Hypothalamus (tissue), 51 donors: Measurements from ENCODE around the gene TBPL2.
"Not testable (repeated sequence)": the region's sequence is repeated elsewhere in the genome, so short reads cannot be mapped to it uniquely, and the experiment has no call there.

Experiments used
- DNase-seq, 51 donors: peaks; one replicate each; lab custom pipeline; 2025; lab: John Stamatoyannopoulos, UW

The TBPL2 gene

DNA sequence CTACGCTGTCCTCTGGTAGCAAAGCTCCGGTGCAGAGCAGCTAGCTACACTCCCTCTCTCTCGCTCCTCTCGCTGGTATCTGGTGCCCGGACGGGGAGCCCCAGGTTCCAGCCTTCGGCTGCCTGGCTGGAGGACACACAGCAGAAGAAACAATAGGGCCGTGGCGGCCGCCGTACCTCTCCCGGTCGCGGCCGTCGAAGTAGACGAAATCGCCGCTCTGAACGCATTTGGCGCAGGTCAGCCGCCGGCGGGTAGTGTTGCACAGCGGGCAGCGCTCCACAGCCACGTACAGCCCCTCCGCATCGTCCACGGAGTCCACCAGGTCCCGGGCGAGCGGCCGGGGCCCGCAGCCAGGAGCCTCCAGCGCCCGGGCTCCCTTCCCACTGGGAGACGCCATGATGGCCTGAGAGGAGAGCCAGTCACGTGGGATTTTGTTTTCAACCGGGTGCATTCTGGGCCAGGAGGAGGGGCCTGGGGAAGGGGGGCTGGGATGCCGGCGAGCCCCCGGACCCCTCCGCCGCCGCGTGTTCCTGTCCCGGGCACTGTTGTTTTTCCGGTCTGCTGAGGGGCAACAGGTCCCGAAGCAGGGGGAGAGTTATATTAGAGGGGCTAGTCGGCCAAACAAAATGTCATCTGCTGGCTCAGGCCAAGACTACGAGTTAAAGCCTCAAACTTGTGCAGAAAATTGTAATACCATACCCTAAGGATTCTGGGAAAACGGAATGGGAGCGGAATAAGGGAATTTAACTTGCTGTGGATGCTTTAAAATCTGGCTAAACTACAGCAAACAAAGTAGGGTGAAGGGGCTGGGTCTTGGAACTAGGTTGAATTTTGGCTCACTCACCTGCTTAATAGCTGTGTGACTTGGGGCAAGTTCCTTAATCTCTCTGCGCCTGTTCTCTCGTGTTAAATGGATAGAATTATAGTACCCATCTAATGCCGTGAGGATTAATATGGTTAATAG is 28.7 kb downstream of the TBPL2 start, which contains the start of gene ATG14:
TSS of gene ATG14 (minus strand) at position 405 of the 964 bp plus-strand sequence. CDS start at position 397, 8 bp downstream.
- peak; percentile 51 to 94 (median 82) for DNase-seq

DNA sequence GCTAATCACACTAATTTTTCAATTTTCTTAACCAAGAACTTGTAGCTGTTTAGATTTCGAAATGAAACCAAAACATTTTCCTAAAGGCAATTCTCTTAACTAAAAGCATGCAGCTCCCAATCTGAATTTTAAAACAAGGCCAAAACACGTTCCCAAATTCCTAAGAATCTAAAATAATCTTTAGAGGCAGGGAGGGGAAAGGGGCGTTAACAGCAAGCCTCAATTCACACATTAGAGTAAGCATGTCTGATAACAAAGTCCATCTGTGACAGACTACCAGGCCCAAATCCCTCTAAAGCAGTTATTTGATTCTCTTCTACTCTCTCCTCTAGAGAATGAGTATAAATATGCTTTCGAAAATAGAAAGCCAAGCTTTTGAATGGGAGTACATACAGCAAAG is 29.5 kb downstream of the TBPL2 start:
- no peak for DNase-seq

DNA sequence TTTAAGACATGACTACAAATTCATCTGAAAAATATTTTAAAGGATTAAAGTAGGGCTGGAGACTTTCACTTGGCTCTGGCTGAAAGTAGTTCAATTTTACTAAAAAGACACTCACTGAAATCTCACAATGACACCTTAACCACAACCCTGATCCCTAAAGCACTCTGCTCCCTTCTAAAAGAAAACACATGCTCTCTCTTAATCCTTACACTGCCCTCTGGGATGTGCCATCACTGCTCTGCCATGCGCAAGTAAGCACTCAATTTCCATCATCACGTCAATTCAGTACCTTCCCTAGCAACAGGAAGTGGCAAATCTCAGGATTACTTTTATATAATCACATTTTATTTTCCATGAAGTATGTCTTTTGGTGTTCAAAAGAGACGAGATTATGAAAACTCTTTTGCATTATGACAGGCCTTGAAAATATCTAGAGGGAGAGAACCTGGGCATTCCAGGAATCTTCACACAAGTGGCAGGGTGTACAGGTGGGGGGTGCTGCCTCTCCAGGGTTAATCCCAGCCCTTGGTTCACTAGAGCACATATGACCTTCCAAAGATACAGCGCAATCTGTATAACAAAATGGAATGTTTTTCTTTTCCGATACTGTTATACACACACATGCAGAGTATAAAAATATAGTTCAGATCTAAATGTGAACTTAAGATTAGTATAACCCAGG is 36.1 kb downstream of the TBPL2 start:
- DNase-seq: no peak

DNA sequence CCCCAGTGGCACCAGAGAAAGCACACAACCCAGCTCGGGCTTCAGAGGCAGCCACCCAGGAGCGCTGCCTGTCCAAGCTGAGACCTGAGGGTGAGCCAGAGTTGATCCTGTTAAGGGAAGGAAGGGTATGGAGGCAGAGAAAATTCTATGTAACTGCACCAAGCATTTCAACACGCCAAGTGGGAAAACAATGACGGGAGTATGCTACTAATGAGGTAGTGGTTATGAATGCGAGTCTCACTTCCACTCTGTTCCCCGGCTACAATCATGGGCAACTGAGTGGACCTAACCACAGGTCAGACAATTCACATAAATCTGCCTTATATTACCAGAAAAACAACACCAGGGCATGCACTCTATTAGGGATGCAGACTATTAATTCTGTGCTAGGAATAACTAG is 38.7 kb downstream of the TBPL2 start:
- DNase-seq: no peak

DNA sequence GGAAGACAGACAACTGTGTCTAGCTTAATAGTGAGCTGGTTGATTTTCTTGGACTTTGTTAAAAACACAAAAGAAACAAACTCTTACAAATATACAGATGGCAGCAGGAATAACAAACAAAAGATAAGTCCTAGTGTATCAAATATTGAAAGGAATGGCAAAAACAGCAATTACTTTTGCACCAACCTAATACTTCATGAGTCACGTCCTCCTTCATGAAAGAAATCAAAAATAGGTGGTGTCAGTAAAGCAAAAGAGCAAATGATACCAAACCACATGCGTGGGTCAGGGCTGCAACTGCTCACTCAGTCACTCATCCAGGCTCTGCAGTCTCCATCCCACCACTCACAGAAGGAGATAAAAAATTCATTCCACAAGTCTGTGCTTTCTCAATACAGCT is 40.6 kb downstream of the TBPL2 start:
- DNase-seq: no peak

DNA sequence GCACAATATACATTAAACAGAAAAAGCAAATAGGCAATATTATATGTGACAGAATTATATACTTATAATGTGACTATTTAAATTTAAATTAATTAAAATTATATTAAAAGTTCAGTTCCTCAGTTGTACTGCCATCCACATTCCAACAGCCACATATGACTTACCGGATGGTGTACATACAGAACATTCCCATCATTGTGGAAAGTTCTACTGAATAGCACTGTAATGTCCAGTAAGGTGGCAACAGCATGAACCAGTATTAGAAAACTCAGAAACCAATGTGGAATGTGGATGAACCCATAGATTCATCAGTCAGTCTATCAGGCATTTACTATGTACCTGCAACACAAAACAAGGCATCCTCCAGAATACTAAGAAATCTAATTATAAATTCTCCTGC is 41.2 kb downstream of the TBPL2 start:
- DNase-seq: no peak

DNA sequence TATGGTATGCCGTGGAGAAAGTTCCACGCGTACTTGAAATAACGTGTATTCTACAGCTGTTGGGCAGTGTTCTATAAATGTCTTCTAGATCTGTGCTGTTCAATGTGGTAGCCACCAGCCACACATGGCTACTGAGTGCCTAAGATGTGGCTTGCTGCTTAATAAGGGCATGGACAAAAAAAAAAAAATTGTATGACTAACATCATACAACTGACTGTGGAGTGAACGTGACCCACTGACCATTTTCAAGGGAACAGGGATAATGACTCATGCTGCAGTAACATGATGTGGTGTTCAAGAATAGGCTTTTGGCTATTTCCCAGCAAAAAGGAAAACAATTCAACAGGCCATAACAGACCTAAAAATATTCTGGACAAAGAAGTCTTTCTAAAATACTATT is 41.7 kb downstream of the TBPL2 start:
- DNase-seq: no peak

DNA sequence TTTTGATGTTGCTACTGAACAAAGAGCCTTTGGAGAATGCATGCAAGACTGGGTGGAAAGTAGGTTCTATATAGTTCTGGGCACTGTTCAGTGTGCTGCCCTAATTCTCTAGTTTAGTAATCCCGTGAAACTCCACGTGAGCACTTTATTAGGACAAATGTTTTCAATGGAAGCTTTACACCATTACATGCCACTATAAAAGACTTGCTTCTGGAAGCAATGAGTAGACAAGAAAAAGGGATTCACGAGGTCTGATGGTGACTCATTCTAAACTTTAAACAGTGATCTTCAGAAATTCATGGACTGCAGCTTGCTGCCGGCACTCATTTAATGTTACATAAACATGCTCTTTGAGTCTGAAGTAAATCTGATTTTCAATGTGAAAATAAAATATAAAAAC is 51.1 kb downstream of the TBPL2 start:
- DNase-seq: no peak

DNA sequence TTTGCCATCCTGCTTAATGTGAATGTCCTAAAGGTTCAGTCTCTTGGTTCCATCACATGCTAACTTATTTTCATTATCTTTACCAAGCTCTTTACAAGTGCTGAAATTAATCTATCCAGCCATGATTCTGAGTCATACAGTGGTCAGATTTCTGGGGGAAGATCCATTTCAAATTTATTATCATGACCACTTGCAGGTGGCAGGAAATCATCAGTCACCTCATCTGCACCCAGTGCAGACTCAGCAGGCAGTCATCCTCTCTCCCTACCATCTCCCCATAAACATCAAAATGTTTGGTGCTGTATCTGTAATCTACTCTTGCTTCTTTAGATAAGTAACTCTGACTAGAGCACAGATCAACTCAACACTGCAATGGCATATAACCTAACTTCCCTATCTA is 52.3 kb downstream of the TBPL2 start:
- no peak for DNase-seq

DNA sequence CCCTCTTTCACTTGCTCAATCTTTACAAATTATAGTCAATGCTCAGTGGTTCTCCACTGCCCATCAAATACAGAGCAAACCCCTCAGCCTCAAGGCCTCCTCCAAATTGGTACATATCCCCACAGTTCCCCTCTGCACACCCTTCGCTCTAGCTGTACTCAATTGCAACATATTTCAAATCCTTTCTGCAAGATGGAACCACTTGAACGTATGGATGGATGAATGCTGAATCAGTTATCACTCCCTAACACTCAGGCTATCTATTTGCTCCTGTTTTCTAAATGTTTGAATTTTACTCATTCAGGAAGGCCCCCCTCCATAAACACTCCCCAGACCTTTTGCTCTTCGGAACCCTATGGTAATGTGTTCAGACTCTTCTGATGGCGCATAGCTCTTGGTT is 53.3 kb downstream of the TBPL2 start:
- no peak for DNase-seq

DNA sequence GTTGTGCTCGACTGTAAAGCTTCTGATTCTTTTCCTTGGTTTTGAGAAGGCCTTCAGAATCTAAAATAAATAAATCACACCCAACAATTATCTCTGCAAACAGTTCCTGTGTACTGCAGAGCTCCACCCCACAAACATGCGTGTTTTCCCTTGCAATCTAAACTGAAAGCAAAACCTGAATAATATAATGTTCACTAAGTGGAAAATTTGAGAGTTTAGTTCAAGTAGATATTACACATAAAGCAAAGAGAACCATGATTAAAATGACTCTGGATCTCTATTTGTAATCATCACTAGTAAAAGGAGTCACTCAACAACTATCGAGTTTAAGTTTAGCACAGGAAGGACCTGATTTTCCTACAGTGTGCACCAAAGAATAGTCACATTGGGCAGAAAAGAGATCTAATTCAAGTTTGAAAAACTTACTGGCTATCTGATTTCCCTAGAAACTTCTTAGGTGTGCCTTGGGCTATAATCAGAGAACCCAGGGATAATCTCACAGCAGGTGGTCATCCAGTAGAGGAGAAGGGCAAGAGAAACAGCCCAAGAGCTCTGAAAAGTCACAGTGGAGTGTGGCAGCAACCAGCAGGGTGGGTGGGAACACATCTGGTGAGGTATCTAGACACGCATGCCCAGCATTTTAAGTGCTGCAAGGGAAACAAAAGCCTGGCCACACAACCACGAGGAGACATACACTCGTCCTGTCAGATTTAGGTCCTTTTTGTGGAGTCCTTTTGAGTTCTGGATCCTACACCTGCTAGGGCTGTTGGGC is 54.2 kb downstream of the TBPL2 start:
- no peak for DNase-seq

DNA sequence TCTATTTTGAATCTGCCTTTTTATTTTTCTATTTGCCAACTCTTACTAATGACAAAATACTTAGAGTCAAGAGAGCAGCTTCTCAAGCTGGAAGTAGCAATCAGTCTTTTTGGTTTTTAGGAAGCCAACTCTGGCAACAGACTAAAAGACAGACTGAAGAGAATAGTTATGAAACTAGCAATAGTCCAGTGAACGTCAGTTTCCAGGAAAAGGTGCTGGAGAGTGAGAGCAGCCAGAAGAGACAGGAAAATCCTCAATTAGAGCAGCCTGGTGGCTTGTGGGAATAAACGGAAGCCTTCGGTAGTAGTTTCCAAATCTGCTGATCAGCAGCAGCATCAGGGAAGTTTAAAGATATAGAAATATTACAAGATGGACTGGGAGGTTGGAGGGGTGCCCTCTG is 55.9 kb downstream of the TBPL2 start:
- DNase-seq: no peak

DNA sequence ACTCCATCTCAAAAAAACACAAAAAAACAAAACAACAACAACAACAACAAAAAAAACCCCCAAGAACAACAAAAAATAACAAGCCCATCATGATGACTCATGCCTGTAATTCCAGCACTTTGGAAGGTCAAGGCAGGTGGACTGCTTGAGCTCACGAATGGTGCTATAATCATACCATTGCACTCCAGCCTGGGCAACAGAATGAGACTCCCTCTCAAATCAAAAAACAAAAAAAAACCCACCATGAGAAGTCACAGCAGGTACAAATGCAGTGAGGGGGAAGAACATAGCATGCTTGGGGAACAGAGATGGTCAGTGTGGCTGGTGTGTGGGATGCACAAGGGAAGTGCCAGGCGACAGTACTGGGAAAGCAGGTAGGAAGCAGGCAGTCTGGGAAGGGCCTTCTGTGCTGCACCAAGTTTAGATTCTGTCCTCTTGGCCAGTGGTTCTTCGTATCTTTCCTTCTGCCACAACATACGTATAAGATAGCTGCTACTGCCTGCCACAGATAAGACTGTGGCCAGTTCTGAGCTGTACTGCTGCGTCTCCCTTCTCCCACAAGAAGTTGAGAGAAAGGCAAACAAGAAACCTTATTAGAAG is 56.8 kb downstream of the TBPL2 start:
- no peak for DNase-seq

DNA sequence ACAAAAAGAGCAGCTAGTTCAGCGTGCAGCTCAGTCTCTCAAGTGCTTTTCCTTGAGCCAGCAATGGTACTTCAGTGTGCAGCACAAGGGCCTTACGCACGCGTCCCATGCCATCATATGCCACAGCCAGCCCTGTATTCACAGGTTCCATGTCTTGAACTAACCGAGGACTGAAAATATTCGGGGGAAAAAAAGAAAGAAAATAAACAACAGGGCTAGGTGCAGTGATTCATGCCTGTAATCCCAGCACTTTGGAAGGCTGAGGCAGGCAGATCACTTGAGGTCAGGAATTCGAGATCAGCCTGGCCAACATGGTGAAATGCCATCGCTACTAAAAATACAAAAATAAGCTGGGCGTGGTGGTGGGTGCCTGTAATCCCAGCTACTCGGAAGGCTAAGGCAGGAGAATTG is 57.4 kb downstream of the TBPL2 start:
- not testable (repeated sequence) for DNase-seq

DNA sequence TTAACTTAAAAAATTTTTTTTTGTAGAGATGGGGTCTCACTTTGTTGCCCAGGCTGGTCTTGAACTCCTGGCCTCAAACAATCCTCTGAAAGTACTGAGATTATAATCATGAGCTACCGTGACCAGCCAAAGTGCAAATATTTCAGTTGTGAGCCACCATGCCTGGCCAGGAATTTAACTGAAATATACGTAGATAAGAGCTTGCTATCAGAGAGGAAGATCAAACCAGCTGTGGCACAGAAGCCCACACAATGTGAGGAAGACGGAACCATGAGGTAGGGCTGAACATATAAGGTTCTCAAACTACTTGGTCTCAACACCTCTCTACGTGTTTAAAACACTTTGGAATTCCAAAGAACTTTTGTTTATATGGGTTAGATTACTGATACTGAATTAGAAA is 57.9 kb downstream of the TBPL2 start:
- DNase-seq: no peak

DNA sequence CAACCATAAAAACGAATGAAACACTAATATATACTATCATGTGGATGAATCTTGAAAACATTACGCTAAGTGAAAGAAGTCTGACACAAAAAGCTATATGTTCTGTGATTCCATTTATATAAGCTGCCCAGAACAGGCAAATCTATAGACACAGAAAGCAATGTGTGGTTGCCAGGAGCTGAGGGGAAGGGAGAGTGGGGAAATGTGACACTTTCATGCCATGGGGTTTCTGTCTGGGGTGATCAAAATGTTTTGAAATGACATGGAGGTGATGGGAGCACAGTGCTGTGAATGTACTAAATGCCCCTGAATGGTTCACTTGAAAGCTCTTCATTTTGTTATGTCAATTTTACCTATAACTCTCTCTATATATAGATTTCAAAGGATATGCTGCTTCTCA is 58.9 kb downstream of the TBPL2 start:
- DNase-seq: no peak

DNA sequence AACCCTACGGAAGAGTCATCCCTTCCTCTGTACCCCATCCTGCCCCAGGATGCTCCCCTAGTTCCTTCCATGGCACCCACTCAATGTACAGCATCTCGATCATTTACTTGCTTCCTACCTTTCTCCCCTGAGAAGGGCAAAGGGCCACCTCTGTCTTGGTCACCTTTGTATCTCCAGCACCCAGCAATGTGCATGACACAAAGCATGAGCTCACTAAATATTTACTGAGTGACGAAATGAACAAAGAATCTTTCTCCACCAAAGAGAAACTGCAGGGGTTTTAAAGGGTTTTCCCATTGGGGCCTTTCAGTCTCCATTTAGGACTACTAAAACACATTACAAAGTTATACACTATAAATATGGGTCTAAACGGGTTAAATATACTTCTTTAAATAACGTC is 59.4 kb downstream of the TBPL2 start:
- DNase-seq: no peak

DNA sequence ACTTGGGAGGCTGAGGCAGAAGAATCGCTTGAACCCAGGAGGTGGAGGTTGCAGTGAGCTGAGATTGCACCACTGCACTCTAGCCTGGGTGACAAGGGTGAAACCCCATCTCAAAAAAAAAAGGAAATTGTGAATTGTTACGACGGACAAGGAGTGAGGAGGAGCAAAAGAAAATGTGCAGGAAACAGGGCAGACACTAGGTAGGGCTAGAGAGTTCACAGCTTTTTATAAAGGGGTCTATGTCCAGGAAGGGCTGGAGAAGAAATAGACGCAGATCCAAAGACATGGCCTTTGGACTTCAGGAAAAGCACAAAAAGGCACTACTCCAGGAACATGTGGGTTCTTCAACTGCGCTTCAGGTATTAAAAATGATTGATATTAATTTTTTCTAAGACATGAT is 63.2 kb downstream of the TBPL2 start:
- no peak for DNase-seq

DNA sequence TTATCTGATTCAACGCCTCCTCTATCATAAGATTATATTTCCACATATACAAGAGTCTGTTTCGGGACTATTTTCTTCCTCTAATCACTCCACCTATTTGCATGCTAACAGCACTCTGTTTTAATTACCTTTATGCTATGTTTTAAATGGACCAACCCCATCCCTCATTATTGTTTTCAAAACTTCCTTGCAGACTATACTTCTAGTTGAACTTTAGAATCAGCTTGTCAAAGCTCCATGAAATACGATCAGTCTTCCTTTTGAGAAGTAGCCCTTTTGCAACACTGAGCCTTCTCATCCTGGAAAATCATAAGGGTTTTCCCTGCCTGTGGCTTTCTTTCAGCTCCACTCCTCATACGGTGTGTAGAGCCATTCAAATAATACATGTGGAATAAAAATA is 65.6 kb downstream of the TBPL2 start:
- no peak for DNase-seq

DNA sequence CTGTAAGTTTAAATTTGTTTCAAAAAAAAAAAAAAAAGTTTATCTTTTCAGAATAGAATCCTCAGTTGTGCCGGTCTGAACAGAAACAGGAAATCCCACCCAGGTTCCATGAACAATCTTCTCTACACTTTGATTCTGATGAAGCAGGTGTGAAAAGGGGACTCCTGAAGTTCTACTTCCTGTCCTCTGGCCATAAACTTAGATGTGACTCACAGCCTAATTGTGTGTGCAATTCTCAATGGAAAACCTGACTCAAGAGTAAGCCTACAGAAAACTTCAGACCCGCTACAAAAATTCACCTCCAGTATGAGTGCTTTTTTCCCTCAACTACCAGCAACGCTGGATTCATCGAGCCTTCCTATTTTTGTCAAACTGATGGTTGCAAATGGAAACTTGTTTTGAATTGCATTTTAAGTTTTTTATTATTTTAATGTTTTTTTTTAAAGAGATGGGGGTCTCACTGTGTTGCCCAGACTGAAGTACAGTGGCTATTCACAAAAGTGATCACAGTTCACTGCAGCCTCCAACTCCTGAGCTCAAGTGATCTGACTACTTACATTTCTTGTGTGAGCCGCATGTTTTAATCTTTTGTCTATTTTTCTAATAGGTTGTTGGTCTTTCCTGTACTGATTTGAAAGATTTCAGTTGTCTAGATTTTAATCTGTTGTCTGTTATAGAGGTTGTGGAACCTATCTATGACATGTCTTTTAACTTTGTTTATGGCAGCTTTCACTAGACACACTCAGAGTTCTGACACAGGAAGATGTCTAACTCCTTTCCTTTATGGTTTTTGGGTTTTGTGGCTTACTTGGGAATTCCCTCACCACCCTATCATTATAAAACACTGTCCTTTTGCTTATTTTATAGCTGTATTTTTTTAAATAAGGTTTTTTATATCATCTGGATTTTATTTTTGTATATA is 66.4 kb downstream of the TBPL2 start:
- no peak for DNase-seq
